ENCODE results near the gene NFKBIB. TPM values are rescaled to one million over a fixed set of nuclear protein-coding genes. Genes with fewer than 3 reads are reported as not detected.

NFKBIB gene
- total RNA-seq (2021) = 29.6 to 39.8 TPM (median 30.6 TPM) in 3 replicates
- percentile 62 among the genes with signal in this experiment for Bru-seq, nascent RNA
- long read RNA-seq, experiment 1, transcript NFKBIB-201 (6 exons, 1,159 nt) = minor isoform, 45 of 154 reads
- long read RNA-seq, experiment 1, transcript NFKBIB-204 (5 exons, 1,929 nt) = major isoform, 89 of 154 reads
- long read RNA-seq, experiment 1, transcript NFKBIB-203 (5 exons, 2,200 nt) = minor isoform, 9 of 154 reads
- long read RNA-seq, experiment 1, partial matches to known transcripts = 0 of 154 reads
- long read RNA-seq, experiment 1, other reads (novel, unspliced or antisense) = 11 of 154 reads
- long read RNA-seq, experiment 2, transcript NFKBIB-201 (6 exons, 1,159 nt) = major isoform, 15 of 32 reads
- long read RNA-seq, experiment 2, partial matches to known transcripts = 2 of 32 reads
- long read RNA-seq, experiment 2, other reads (novel, unspliced or antisense) = 13 of 32 reads
- long read RNA-seq, experiment 3, transcript NFKBIB-204 (5 exons, 1,929 nt) = minor isoform, 7 of 32 reads
- long read RNA-seq, experiment 3, transcript NFKBIB-201 (6 exons, 1,159 nt) = major isoform, 14 of 32 reads
- long read RNA-seq, experiment 3, partial matches to known transcripts = 0 of 32 reads
- long read RNA-seq, experiment 3, other reads (novel, unspliced or antisense) = 11 of 32 reads

- Mint-ChIP-seq H3K4me1 (peaks cover 12% of the 10 kb centered on the region), H3K9me3 (peaks cover 4% of the 10 kb centered on the region; the same call in 1 of the 2 replicates), H3K36me3 (no peaks in the 10 kb centered on the region; the same call in 1 of the 2 replicates), H3K4me3 (peak within 1 kb of the TSS; percentile 87), H3K27ac (peak within 1 kb of the TSS; percentile 94), H3K27me3 (ENCODE audit: low read depth) (peaks cover 24% of the 10 kb centered on the region)
- CTCF ChIA-PET = interaction anchor here (0.5 to 3.0 kb wide), 17 partner anchors 10 to 497 kb away, joined by 3 to 32 read pairs (median 3); partner anchors contain the start of genes CCER2, FAM98C, MRPS12 and RINL
- POLR2A ChIA-PET = interaction anchor here (1.0 to 1.4 kb wide), 6 partner anchors 9 to 51 kb away, joined by 3 to 11 read pairs (median 4); partner anchors contain the start of gene CCER2
- peak; percentile 97 for ATAC-seq
- DNase-seq (ENCODE audit: low spot score) = peak; percentile 99
- TF ChIP-seq CREM (CRISPR knock-in tag; IDR thresholded peaks at IDR 0.05) (peak; percentile 84), KAT7 (CRISPR knock-in tag; IDR thresholded peaks at IDR 0.05; ENCODE audit: borderline replicate concordance) (no peak), FOXP1 (CRISPR knock-in tag; IDR thresholded peaks at IDR 0.05; ENCODE audit: borderline replicate concordance) (peak; percentile 48; the same call in 1 of the 2 replicates), NR1H2 (CRISPR knock-in tag; IDR thresholded peaks at IDR 0.05) (no peak), ATF6 (CRISPR knock-in tag; IDR thresholded peaks at IDR 0.05) (no peak), CTCF (IDR thresholded peaks at IDR 0.05) (no peak), NFATC4 (CRISPR knock-in tag; IDR thresholded peaks at IDR 0.05) (no peak), FOXK1 (CRISPR knock-in tag; IDR thresholded peaks at IDR 0.05) (peak; percentile 84), ZBTB43 (CRISPR knock-in tag; IDR thresholded peaks at IDR 0.05) (0 out of 2 replicates have a peak, but pooled peaks have one; percentile 32), TEAD1 (CRISPR knock-in tag; IDR thresholded peaks at IDR 0.05) (no peak), CBFB (CRISPR knock-in tag; IDR thresholded peaks at IDR 0.05; ENCODE audit: low read depth) (no peak), AR (CRISPR knock-in tag; IDR thresholded peaks at IDR 0.05) (no peak), ZNF232 (CRISPR knock-in tag; IDR thresholded peaks at IDR 0.05) (no peak), PRRX2 (CRISPR knock-in tag; IDR thresholded peaks at IDR 0.05) (no peak)
- TF ChIP-seq, protein P1, sequence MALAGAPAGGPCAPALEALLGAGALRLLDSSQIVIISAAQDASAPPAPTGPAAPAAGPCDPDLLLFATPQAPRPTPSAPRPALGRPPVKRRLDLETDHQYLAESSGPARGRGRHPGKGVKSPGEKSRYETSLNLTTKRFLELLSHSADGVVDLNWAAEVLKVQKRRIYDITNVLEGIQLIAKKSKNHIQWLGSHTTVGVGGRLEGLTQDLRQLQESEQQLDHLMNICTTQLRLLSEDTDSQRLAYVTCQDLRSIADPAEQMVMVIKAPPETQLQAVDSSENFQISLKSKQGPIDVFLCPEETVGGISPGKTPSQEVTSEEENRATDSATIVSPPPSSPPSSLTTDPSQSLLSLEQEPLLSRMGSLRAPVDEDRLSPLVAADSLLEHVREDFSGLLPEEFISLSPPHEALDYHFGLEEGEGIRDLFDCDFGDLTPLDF (CRISPR knock-in tag; IDR thresholded peaks at IDR 0.05) = no peak
- TF ChIP-seq, protein P2, sequence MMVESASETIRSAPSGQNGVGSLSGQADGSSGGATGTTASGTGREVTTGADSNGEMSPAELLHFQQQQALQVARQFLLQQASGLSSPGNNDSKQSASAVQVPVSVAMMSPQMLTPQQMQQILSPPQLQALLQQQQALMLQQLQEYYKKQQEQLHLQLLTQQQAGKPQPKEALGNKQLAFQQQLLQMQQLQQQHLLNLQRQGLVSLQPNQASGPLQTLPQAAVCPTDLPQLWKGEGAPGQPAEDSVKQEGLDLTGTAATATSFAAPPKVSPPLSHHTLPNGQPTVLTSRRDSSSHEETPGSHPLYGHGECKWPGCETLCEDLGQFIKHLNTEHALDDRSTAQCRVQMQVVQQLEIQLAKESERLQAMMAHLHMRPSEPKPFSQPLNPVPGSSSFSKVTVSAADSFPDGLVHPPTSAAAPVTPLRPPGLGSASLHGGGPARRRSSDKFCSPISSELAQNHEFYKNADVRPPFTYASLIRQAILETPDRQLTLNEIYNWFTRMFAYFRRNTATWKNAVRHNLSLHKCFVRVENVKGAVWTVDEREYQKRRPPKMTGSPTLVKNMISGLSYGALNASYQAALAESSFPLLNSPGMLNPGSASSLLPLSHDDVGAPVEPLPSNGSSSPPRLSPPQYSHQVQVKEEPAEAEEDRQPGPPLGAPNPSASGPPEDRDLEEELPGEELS (CRISPR knock-in tag; IDR thresholded peaks at IDR 0.05) = peak; percentile 51; the same call in 1 of the 2 replicates
- TF ChIP-seq, protein P3, sequence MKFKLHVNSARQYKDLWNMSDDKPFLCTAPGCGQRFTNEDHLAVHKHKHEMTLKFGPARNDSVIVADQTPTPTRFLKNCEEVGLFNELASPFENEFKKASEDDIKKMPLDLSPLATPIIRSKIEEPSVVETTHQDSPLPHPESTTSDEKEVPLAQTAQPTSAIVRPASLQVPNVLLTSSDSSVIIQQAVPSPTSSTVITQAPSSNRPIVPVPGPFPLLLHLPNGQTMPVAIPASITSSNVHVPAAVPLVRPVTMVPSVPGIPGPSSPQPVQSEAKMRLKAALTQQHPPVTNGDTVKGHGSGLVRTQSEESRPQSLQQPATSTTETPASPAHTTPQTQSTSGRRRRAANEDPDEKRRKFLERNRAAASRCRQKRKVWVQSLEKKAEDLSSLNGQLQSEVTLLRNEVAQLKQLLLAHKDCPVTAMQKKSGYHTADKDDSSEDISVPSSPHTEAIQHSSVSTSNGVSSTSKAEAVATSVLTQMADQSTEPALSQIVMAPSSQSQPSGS (CRISPR knock-in tag; IDR thresholded peaks at IDR 0.05; ENCODE audit: borderline replicate concordance, low read depth) = no peak
- TF ChIP-seq, protein P4, sequence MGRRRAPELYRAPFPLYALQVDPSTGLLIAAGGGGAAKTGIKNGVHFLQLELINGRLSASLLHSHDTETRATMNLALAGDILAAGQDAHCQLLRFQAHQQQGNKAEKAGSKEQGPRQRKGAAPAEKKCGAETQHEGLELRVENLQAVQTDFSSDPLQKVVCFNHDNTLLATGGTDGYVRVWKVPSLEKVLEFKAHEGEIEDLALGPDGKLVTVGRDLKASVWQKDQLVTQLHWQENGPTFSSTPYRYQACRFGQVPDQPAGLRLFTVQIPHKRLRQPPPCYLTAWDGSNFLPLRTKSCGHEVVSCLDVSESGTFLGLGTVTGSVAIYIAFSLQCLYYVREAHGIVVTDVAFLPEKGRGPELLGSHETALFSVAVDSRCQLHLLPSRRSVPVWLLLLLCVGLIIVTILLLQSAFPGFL (CRISPR knock-in tag; IDR thresholded peaks at IDR 0.05; ENCODE audit: borderline replicate concordance) = no peak
Measured at GRCh38 chr19:38899447-38900201, at the start of gene NFKBIB, which contains the start of gene SIRT2. NFKBIB (plus strand) TSS chr19:38899969; CDS start chr19:38900033, 64 bp downstream. SIRT2 (minus strand) TSS chr19:38899618; CDS start chr19:38899521, 97 bp downstream.

Measured in WTC11 (cell line).